ENCODE data around the gene EFCC1. TPM values are rescaled to one million over a fixed set of nuclear protein-coding genes. Genes with fewer than 3 reads are reported as not detected.
"Not testable (repeated sequence)": the region's sequence is repeated elsewhere in the genome, so short reads cannot be mapped to it uniquely, and the experiment has no call there.

Gene EFCC1
- total RNA-seq, 1 experiment from 2014 or later: not detected

GRCh38 chr3:129054605-129055104 is 53.6 kb downstream of the EFCC1 start:
- DNase-seq (ENCODE audit: low read depth): no peak

GRCh38 chr3:129056451-129057173 is 55.5 kb downstream of the EFCC1 start:
- no peak for DNase-seq (ENCODE audit: low read depth)

GRCh38 chr3:129057249-129057648 is 56.1 kb downstream of the EFCC1 start:
- DNase-seq (ENCODE audit: low read depth): no peak

GRCh38 chr3:129058441-129059200 is 57.5 kb downstream of the EFCC1 start:
- DNase-seq (ENCODE audit: low read depth): peak; percentile 64

- DNase-seq (ENCODE audit: low read depth): no peak
Measured at GRCh38 chr3:129059311-129059958, 58.3 kb downstream of the EFCC1 start.

- no peak for DNase-seq (ENCODE audit: low read depth)
Measured at GRCh38 chr3:129060276-129061022, 59.3 kb downstream of the EFCC1 start, which contains the start of gene GP9. GP9 (plus strand) TSS chr3:129060779; CDS start chr3:129061740, 961 bp downstream.

- no peak for DNase-seq (ENCODE audit: low read depth)
Measured at GRCh38 chr3:129061023-129061887, 60.2 kb downstream of the EFCC1 start.

GRCh38 chr3:129061888-129062834 is 61.1 kb downstream of the EFCC1 start:
- no peak for DNase-seq (ENCODE audit: low read depth)

GRCh38 chr3:129063091-129063640 is 62.1 kb downstream of the EFCC1 start:
- no peak for DNase-seq (ENCODE audit: low read depth)

- no peak for DNase-seq (ENCODE audit: low read depth)
Measured at GRCh38 chr3:129063841-129064482, 62.9 kb downstream of the EFCC1 start.

- DNase-seq (ENCODE audit: low read depth): no peak
Measured at GRCh38 chr3:129065016-129065719, 64.1 kb downstream of the EFCC1 start.

- no peak for DNase-seq (ENCODE audit: low read depth)
Measured at GRCh38 chr3:129065720-129066073, 64.6 kb downstream of the EFCC1 start.

- not testable (repeated sequence) for DNase-seq (ENCODE audit: low read depth)
Measured at GRCh38 chr3:129067719-129068118, 66.6 kb downstream of the EFCC1 start.

- DNase-seq (ENCODE audit: low read depth): no peak
Measured at GRCh38 chr3:129068291-129068886, 67.3 kb downstream of the EFCC1 start.

- not testable (repeated sequence) for DNase-seq (ENCODE audit: low read depth)
Measured at GRCh38 chr3:129069313-129070085, 68.4 kb downstream of the EFCC1 start.

- DNase-seq (ENCODE audit: low read depth): no peak
Measured at GRCh38 chr3:129070086-129070885, 69.2 kb downstream of the EFCC1 start.
